NCI-H1048 (cell line): ENCODE data around the gene WDR49.
"Not testable (repeated sequence)": the region's sequence is repeated elsewhere in the genome, so short reads cannot be mapped to it uniquely, and the experiment has no call there.

Source experiments
- DNase-seq: peaks from one replicate; lab custom pipeline; 2025; lab: John Stamatoyannopoulos, UW

The WDR49 gene

DNA sequence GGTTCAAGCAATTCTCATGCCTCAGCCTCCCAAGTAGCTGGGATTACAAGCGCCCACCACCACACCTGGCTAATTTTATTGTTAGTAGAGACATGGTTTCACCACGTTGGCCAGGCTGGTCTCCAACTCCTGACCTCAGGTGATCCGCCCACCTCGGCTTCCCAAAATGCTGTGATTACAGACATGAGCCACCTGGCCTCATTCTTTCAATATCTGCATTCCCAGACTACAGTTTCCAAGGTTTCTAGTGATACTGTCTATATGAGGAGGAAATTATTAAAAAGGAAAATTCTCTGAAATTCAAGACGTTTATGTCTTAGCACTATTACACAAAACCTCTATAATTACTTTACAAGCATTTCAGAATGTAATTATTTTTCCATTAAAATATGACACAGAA, 39.5 kb downstream of the WDR49 start:
- not testable (repeated sequence) for DNase-seq

DNA sequence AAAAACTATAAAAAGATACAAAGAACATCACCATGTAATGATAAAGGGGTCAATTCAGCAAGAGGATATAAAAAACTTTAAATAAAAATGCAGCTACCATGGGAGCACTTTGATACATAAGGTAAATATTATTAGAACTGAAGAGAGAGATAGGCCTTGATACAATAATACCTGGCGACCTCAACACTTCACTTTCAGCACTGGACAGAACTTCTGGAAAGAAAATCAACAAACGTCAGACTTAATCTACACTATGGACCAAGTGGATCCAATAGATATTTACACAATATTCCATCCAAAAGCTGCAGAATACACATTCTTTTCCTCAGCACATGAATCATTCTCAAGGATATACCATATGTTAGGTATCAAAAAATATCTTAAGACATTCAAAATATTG, 42.0 kb downstream of the WDR49 start:
- no peak for DNase-seq

DNA sequence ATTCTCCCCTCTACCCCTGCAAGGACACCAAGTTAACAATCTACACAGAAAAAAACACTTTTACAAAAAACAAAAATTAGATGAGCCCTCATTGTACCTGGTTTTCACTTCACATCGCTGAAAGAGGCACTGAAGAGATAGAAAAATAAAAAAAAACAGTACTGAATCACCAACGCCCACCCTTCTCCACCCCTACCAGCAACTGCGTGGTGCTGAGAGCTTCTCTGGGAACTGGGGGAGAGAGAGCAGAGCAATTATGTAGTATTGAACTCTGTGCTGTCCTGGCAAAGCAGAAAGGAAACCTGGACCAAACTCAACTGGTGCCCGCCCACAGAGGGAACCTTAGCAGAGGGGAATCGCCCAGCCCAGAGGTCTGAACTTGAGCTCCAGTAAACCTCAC, 44.6 kb downstream of the WDR49 start:
- no peak for DNase-seq

DNA sequence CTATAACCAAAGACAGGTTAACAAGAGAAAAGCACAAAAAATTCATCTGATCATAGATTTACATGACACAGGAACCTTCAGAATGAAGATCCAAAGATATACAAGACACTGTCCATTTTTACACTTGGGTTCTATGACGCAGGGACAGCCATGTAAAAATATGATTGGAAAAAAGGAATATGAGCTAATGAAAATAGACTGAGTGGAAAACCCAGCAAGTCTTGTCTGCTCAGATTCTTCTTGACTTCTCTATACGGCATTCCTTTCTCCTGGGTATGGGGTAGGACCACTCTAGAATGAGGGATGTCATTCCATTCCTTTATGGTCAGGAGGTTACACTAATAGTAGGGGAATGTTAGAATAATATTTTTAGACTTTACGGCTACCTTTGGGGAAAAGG, 46.9 kb downstream of the WDR49 start:
- no peak for DNase-seq

DNA sequence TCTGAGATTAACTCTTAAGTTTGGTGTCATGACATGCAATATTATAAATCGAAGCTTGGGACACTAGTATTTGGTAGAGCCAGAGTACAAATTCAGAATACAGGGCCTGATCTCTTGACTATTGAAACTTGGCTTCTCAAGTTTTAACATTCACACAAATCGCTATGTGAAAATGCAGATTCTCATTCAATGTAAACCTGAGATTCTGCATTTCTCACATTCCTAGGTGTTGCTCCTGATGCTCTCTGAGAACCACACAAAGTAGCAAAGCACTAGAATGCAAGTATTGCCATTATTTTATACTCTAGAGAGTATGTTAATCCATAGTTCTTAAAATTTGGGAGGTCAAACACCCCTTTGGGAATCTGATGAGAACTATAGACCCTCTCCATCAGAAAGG, 47.9 kb downstream of the WDR49 start:
- DNase-seq = no peak

DNA sequence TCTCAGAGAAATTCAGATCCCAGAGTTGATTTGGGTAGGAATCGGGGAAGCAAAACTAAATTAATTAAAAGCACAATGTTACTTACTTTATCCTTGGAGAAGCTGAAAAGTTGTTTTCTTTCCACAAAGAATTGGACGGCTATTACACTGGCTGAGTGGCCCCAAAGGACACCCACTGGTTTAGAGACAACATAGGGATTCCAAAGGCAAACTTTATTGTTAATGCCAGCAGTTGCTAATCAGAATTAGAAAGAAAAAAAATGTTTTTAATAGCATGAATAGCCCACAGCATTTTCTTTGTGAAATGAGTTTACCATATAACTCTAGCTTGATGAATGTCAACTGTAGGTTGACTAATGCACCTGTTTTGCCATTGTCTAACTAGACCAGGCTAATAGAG, 51.7 kb downstream of the WDR49 start:
- DNase-seq = no peak

DNA sequence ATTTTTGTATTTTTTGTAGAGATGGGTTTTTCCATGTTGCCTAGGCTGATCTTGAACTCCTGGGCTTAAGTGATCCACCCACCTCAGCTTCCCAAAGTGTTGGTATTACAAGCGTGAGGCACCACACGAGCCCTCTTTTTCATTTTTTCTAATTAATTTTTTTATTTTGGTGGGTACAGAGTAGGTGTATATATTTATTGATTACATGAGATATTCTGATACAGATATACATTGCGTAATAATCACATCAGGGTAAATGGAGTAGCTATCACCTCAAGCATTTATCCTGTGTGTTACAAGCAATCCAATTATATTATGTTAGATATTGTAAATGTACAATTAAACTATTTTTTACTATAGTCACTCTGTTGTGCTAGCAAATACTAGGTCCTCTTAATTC, 66.1 kb downstream of the WDR49 start:
- no peak for DNase-seq

DNA sequence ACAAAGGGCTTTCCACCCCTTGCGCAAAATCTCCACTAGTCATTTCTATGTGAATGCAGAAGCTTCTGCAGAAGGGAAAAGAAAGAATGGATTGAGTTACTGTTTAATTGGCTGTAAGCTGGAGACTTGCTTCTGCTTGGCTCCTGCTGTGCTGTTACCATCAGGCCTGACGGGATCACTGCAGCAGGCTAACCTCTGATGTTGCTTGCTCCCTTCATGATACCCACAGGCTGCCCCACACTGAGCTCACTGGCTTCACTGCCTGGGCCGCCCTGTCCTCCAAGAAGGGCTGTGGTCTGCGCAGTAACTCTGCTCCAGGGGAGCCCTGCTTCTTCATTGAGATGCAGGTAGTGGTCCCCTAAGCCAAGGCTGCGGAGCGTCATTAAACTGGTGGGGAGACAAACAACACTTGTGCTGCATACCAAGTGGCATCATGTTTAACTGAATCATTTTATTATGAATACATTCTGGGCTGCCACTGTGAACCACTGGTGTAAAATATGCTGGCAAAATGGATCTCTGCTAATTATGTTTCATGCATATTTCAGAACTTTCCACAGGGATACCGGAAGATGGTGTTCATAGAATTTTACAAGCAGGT, 78.6 kb downstream of the WDR49 start:
- no peak for DNase-seq

DNA sequence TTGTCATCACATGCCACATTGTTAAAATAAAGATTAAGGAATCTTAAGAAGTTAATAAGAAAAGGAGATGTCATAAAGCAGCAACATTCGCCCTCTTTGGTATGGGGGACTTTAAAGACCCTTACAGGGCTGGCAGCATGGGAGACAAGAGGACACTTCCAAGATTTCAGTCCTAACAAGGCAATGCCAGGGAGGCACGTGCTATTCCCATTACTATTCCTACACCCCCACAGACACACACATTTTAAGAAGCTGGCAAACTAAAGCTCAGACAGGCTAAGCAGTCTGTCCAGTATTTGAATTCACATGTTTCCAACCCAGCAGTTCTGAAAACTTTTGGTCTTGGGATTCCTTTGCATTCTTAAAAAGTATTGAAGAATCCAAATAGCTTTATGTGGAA, 80.8 kb downstream of the WDR49 start:
- DNase-seq = no peak

DNA sequence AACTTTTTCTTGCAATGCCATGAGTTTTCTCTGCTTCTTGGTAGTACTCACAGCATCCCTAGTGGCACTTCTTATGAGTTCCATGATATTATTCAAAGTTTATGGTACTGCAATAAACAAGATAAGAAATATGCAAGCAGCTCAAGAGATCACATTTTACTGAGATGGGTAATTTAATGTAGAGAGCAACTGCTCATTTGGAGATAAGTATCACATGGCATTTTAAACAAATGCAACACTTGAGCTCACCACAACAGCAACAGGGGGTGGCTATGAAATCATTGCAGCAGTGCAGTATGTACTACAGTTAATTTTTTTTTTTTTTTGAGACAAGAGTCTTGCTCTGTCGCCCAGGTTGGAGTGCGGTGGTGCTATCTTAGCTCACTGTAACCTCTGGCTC, 85.1 kb downstream of the WDR49 start:
- no peak for DNase-seq

DNA sequence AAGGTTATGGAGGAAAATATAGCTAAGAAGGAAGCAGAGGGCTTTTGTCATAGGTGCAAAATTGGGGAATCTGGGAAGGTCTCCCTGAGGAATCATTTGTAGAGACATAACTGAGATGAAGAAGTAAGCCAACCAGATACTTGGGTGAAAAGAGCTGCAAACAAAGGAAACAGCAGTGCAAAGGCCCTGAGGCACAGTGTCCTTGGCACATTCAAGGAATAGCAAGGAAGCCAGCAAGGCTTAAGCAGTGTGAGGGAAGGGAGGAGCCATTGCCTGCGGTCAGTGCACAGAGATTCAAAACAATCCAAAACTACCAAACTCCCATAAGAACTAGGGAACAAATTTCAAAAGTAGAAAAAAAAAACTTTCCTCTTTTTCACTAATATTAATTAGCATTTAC, 88.3 kb downstream of the WDR49 start:
- no peak for DNase-seq

DNA sequence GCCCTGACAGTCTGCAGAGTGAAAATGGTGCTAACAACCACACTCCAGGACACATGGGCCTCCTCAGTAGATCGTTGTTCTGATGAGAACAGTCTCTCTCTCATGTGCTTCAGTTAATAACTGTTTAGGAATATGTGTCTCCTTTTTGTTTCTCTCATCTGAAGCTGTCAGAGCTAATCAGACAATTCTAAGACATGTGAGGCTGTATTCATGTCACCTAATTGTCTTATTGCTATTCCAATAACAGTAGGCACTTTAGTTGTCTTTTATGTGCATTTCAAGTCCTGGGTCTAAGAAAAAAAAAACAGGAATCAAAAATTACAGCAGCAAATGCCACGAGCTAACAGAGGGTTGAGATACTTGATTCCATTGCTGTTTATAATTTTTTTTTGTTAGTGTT, 89.1 kb downstream of the WDR49 start:
- no peak for DNase-seq

DNA sequence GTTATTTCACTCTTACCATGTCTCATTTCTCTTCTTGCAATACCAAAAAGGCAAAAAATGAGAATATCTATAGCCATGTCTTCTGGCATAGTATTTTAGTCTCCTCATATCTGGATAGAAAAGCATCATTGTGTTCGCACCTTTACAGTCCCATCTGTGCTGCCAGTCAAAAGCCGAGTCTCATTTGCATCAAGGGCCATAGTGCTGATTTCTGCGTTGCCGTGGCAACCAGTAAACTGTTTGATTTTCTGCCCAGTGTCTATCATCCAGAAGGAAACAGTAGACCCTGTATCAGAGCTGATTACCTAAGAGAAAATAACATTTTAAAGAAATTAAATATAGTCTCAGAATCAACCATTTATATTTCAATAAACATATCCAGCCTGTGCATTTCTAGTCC, 93.8 kb downstream of the WDR49 start:
- no peak for DNase-seq

DNA sequence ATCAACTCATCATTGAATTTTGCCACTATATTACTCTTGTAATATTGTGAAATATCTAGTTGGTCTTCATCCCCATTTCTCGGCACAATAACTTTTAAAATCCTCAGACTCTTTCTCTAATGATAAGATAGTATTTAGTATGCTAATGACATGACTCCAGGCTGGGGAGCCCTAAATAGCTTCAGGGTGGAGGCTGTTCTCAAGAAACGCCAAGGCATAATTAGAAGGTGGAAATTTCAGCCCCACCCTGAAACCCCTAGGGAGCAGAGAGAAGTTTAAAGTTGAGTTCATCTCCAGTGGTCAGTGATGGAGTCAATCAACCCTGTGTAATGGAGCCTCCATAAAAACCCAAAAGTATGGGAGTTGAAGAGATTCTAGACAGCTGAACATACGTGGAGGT, 98.8 kb downstream of the WDR49 start:
- DNase-seq = no peak

DNA sequence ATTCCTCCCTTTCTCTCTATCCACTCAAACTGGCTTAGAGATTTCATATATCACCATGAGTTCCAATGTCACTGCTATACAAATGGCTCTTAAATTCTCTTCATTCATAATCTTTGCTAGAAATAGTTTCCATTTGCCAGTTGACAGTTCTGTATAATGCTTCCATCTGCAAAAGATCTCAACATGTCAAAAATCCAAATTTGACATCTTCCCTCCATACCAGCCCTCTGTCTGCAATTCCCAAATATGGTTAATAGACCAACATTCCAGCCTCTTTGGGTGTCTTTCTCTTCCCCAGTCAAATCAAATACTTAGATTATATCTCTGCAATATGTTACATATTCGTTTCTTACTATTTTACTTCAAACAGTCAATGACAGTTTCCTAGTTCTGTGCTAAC, 115.7 kb downstream of the WDR49 start:
- DNase-seq = no peak

DNA sequence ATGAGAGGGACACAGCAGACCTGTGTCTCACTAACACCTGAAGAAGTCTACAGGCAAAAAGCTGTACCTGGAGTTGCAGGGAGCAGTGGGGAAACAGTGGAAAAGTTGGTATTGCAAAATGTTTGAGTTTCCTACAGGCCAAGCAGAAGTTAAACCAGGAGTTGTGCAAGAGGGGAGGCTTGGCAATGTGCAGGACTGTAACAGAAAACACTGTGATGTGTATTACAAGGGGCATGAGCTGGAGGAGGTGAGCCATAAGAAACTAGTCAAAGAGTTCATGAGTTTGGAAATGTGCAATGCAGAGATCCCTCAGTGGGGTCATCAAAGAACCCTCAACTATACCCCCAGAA, 132.8 kb downstream of the WDR49 start:
- no peak for DNase-seq

DNA sequence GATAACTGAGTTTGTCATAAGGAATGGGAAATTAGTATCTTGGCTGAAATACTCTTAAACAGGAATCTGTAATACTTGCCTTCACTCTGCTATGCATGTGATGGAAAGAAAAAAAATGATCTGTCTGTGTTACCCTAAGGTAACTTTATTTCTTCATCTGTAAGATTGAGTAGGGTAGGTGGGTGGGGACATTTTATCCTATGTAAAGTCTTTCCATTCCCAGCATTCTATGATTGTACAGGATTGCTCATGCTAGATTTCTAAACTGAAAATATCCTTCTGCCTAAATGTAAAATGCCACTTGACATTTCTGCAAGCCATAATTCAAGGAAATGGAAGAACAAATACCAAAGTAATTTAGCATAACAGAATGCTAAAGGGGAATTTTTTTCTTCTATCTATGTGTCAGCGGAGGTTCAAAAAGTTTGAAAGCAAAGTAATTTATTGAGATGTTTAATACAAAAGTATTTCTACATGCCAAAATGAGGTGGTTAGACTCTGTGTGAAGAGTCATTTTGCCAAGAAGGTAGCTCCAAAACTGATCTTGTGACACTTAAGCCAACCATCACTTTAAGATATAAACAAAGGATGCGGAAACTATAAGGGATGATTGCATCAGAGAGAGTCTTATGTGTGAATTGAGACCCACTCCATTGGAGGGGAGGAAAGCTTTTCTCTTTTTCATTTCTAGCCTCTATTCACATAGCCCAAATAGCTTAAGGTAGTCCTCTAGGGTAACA, 133.3 kb downstream of the WDR49 start:
- DNase-seq = no peak

DNA sequence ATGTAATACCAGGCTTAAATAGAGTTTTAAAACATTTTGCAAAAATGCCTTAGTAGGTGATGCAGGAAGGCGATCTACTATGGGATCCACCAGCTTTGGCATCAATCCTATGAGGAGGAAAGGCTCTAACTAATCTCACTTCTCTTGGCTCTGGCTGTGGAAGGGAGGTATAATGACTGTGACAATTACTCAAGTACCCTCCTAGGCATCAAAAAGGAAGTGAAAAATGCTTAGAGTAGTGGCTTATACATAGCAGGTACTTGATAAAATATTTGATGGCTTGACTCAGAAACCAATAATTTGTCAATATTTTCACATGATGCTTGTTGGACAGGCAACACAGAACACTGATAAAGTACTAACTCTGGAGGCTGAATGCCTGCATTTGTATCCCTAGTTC, 145.8 kb downstream of the WDR49 start:
- no peak for DNase-seq

DNA sequence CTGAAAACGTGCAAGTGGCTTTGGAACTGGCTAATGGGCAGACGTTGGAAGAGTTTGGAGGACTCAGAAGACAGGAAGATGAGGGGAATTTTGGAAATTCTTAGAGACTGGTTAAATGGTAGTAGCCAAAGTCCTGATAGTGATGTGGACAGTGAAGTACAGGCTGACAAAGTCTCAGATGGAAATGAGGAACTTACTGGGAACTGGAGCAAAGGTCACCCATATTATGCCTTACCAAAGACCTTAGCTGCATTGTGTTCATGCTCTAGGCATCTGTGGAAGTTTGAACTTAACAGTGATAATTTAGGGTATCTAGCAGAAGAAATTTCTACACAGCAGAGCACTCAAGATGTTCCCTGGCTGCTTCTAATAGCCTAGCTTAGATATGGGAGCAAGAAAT, 151.3 kb downstream of the WDR49 start:
- DNase-seq = no peak

DNA sequence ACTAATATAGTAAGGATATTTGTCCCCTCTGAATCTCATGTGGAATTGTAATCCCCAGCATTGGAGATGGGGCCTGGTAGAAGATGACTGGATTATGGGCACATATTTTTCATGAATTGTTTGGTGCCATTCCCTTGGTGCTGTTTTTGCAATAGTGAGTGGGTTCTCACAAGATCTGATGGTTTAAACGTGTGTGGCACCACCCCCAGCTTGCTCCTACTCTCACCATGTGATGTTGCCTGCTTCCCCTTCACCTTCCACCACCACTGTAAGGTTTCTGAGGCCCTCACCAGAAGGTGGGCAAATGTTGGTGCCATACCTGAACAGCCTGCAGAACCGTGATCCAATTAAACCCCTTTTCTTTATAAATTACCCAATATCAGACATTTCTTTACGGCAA, 151.8 kb downstream of the WDR49 start:
- no peak for DNase-seq

DNA sequence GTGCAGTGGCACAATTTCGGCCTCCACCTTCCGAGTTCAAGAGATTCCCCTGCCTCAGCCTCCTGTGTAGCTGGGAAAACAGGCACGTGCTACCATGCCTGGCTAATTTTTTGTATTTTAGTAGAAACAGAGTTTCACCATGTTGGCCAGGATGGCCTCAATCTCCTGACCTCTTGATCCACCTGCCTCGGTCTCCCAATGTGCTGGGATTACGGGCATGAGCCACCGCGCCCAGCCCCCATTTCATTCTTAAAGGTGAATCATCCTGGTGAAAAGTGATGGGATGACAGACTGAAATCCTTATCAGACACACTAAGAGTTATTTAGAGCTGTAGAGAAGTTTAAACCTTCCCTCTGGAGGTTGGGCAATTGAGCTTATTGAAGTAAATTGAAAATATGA, 155.8 kb downstream of the WDR49 start:
- DNase-seq = no peak

DNA sequence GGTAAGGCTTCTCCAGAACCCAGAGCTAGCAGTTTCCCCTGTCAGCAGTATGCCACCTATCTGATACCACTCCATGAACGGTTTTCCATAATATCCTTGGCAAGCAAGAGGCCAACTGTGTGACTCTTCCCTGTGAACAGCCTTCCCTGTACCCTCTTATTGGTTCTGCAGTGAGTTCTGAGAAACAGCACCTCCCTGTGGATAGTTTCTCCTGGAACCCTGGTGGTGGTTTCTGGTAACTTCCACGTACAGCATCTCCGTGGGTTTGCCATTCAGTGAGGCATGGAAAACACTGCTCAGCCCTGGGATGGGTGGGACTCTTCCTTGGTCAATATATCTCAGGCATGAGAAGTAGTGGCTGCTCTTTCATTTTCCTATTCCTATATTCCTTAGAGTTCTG, 160.5 kb downstream of the WDR49 start:
- DNase-seq = no peak

DNA sequence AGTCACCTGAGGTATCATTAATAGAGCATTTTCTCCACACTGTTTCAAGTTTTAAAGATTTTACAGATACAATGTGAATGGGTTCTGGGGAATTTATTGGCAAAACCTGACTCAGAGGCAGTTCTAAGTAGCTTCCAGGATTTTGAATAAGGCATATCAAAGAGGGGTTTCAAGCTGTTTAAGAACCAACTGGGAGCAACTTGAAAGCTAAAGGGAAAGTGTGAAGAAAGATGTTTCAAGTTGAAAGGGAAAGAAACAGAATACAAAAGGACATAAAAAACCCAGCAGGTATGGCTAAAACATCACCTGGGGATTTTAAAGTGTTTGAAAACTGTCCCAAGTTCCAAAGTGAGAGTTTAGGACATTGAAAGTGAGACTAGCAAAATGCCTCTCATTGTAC, 162.1 kb downstream of the WDR49 start:
- no peak for DNase-seq

DNA sequence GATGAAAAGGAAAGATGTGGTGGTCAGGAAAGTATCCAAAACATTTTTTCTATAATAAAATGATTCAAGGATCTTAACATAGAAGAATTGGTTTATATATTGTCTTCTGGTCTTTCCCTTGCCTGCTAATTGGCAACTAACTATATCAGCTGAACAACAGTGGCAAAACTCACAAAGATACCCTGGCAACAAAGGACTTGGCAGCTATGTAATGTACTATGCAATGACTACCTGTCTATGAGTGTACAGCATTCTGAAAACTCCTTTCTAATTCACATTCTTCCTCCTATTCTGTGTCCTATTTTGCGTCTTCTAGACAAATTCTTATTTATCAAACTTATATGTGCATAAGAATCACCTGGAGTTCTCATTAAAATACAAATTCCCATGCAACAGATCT, 164.2 kb downstream of the WDR49 start:
- DNase-seq = no peak
